Fibroblast of villous mesenchyme (primary cell): ENCODE data around the gene ZFYVE26. TPM values are rescaled to one million over a fixed set of nuclear protein-coding genes. Genes with fewer than 3 reads are reported as not detected.

ENCODE experiments used
- DNase-seq: peaks from one replicate; pipeline ENCODE4 v3.0.0-alpha.2; 2010; ENCODE audit warnings: low read depth
- H3K4me3 ChIP-seq: 2 replicates; pipeline ENCODE4 v1.5.1; 2011; ENCODE audit warnings: low read depth, mild to moderate bottlenecking, low read length
- total RNA-seq: library from RNA; depleted of rRNA; stranded (reverse); fragments of >200 nt; gene quantifications from 2 replicates; pipeline ENCODE4 v1.2.3, GENCODE V29; 2012
- TF ChIP-seq, protein P1 (sequence below): IDR thresholded peaks from 2 replicates; pipeline ENCODE4 v1.5.1; 2012; ENCODE audit warnings: low read depth, mild to moderate bottlenecking, low read length; ENCODE audit not compliant: insufficient read depth

Gene ZFYVE26
- total RNA-seq, 1 donor: 27.6 TPM

DNA sequence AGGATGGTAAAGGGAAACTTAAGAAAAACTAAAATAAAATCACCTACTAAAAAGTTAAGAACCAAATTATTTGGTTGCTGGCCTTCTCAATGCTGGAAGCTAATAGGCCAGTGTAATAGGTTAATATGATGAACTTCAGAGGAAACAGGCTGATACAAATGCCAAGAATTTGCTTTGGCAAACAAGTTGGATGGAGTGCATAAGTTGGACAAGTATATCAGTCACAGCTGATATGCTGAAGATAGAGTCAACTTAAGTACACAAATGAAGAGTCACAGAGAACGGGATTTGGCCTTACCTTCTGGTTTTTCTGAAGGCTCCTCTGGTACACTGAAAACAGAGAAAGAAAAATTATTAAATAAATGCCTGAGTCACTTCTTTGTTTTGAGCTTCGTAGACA is 48.2 kb downstream of the ZFYVE26 start:
- no peak overlapping the region for H3K4me3 ChIP-seq
- DNase-seq: no peak
- TF ChIP-seq, protein P1, sequence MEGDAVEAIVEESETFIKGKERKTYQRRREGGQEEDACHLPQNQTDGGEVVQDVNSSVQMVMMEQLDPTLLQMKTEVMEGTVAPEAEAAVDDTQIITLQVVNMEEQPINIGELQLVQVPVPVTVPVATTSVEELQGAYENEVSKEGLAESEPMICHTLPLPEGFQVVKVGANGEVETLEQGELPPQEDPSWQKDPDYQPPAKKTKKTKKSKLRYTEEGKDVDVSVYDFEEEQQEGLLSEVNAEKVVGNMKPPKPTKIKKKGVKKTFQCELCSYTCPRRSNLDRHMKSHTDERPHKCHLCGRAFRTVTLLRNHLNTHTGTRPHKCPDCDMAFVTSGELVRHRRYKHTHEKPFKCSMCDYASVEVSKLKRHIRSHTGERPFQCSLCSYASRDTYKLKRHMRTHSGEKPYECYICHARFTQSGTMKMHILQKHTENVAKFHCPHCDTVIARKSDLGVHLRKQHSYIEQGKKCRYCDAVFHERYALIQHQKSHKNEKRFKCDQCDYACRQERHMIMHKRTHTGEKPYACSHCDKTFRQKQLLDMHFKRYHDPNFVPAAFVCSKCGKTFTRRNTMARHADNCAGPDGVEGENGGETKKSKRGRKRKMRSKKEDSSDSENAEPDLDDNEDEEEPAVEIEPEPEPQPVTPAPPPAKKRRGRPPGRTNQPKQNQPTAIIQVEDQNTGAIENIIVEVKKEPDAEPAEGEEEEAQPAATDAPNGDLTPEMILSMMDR: no peak

DNA sequence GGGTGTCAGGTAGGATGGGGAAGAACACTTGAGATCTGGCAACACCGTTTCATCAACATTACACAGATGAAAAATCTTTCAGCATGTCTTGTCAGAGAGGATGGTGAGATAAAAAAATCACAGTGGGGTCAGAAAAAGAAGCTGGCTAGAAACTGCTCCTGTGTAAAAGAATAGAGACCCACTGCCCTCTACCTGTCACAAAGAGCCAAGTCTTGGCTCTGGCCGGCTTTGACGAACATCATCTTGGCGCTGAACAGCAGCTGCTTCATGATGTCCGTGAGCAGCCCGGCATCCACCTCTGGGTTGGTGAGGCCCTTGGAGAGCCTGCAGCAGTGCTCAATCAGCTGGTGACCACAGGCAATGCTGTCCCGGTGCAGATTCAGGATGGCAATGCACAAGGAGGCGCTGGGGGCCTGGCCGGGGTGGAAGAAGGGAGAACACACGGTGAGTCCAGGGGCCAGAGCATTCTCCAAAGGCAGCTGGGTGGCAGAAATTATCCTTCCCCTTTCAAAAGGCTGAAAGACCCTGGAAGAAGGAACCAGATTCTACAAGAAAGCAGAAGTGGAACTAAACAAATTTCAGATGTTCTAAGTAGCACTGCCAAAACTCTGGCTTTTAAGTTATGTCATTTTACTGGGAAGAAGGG is 50.2 kb downstream of the ZFYVE26 start:
- no peak overlapping the region for H3K4me3 ChIP-seq
- DNase-seq: no peak
- TF ChIP-seq, protein P1: no peak

DNA sequence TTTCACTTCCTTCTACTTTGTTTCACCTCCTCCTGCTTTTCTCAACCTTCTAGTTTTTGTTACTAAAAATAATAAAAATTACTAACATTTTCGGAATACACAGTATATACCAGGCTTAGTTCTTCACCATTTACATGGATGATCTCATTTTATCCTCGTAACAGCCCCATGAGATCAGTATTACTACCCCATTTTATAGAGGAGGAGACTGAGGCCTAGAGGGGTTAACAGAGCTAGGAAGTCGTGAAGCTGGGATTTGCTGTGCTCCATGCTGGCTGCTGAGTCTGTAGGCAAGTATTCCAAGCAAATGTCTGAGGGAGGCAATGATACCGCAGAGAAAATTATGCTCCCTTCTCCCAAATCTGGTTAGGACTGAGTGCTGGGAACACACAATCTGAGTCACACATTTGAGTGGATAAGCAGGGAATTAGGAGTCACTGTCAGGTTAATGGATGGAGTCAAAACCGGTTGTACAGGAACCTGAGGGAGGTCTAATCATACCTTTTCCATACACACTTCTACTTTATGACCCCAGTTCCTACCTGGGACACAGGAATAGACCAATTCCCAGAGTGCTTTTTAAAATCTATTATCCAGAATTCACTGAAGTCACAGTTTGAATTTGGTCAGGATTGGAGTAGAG is 51.1 kb downstream of the ZFYVE26 start:
- DNase-seq: no peak
- TF ChIP-seq, protein P1: no peak
- H3K4me3 ChIP-seq: no peak overlapping the region

GRCh38 chr14:67764496-67764895 is 51.9 kb downstream of the ZFYVE26 start:
- TF ChIP-seq, protein P1: no peak
- DNase-seq: no peak
- no peak overlapping the region for H3K4me3 ChIP-seq

GRCh38 chr14:67763158-67763822 is 53.1 kb downstream of the ZFYVE26 start:
- TF ChIP-seq, protein P1: no peak
- DNase-seq: no peak

GRCh38 chr14:67762051-67762450 is 54.3 kb downstream of the ZFYVE26 start:
- TF ChIP-seq, protein P1: no peak
- H3K4me3 ChIP-seq: no peak overlapping the region
- DNase-seq: no peak

More at GRCh38 chr14:67763158-67763822, 53.1 kb downstream of the ZFYVE26 start:
- no peak overlapping the region for H3K4me3 ChIP-seq
